HepG2 (cell line): ENCODE data around the gene NID1. TPM values are rescaled to one million over a fixed set of nuclear protein-coding genes. Genes with fewer than 3 reads are reported as not detected.

Source experiments
- AHR ChIP-seq: IDR thresholded peaks from 2 replicates; pipeline ENCODE4 v1.6.1; 2018; ENCODE audit warnings: missing genetic modification reagents, missing compliant biosample characterization
- CENPBD1 ChIP-seq: sonication (generic); formaldehyde crosslinking; IDR thresholded peaks from 2 replicates; pipeline ENCODE4 v1.8.0; 2022; ENCODE audit warnings: missing genetic modification reagents, low read depth, mild to moderate bottlenecking, borderline replicate concordance
- CREB3 ChIP-seq: sonication (generic); formaldehyde crosslinking; IDR thresholded peaks from 2 replicates; pipeline ENCODE4 v1.5.0; 2020; ENCODE audit warnings: missing genetic modification reagents
- E2F2 ChIP-seq: sonication (generic); formaldehyde crosslinking; IDR thresholded peaks from 2 replicates; pipeline ENCODE4 v1.4.0; 2020; ENCODE audit warnings: missing genetic modification reagents, borderline replicate concordance
- FOXK1 ChIP-seq: sonication (generic); formaldehyde crosslinking; IDR thresholded peaks from 2 replicates; pipeline ENCODE4 v1.4.0; 2020; ENCODE audit warnings: low read depth, missing genetic modification reagents, borderline replicate concordance
- HDAC2 ChIP-seq: sonication (generic); formaldehyde crosslinking; IDR thresholded peaks from 2 replicates; pipeline ENCODE4 v1.4.0; 2020; ENCODE audit warnings: missing genetic modification reagents
- HNF4G ChIP-seq, 2 experiments: sonication (generic) in 1 of 2; formaldehyde crosslinking in 1 of 2; IDR thresholded peaks; 2 replicates each; pipeline versions ENCODE4 v1.4.0 to v1.6.1; 2011 to 2020; ENCODE audit warnings: borderline replicate concordance in 2 of 2, low read depth in 2 of 2, mild to moderate bottlenecking in 2 of 2, low read length in 1 of 2, missing genetic modification reagents in 1 of 2, moderate library complexity in 1 of 2
- KAT7 ChIP-seq: IDR thresholded peaks from 2 replicates; pipeline ENCODE4 v1.6.1; 2018; ENCODE audit warnings: borderline replicate concordance, missing compliant biosample characterization
- KLF12 ChIP-seq: sonication (generic); formaldehyde crosslinking; IDR thresholded peaks from 2 replicates; pipeline ENCODE4 v1.4.0; 2020; ENCODE audit warnings: missing genetic modification reagents, borderline replicate concordance
- PRPF4 ChIP-seq: fragments of 200-400 bp; formaldehyde crosslinking; IDR thresholded peaks from 2 replicates; pipeline ENCODE4 v1.6.1; 2016; ENCODE audit warnings: low read length, low read depth; ENCODE audit not compliant: poor library complexity, severe bottlenecking
- RXRB ChIP-seq: IDR thresholded peaks from 2 replicates; pipeline ENCODE4 v1.6.1; 2016; ENCODE audit warnings: borderline replicate concordance, missing genetic modification reagents, missing compliant biosample characterization
- SIN3A ChIP-seq: IDR thresholded peaks from 2 replicates; pipeline ENCODE4 v1.6.1; 2011; ENCODE audit warnings: low read depth, mild to moderate bottlenecking, control low read depth, low read length, borderline replicate concordance
- SKI ChIP-seq: fragments of 450-650 bp; IDR thresholded peaks from one replicate; pipeline ENCODE4 v1.6.1; 2018; ENCODE audit warnings: mild to moderate bottlenecking; ENCODE audit not compliant: partially characterized antibody
- TIGD3 ChIP-seq: sonication (generic); formaldehyde crosslinking; IDR thresholded peaks from 2 replicates; pipeline ENCODE4 v1.5.1; 2020; ENCODE audit warnings: mild to moderate bottlenecking, missing genetic modification reagents, borderline replicate concordance
- ZFP36 ChIP-seq: fragments of 150-350 bp; IDR thresholded peaks from 2 replicates; pipeline ENCODE4 v1.6.1; 2018; ENCODE audit warnings: borderline replicate concordance, low read length, low read depth; ENCODE audit not compliant: partially characterized antibody
- ZFP37 ChIP-seq: sonication (generic); formaldehyde crosslinking; IDR thresholded peaks from 2 replicates; pipeline ENCODE4 v1.4.0; 2020; ENCODE audit warnings: missing genetic modification reagents, borderline replicate concordance
- ZNF251 ChIP-seq: sonication (generic); formaldehyde crosslinking; IDR thresholded peaks from 2 replicates; pipeline ENCODE4 v1.9.0; 2021; ENCODE audit warnings: mild to moderate bottlenecking, missing genetic modification reagents
- ZNF569 ChIP-seq: sonication (generic); formaldehyde crosslinking; IDR thresholded peaks from 2 replicates; pipeline ENCODE4 v1.5.0; 2020; ENCODE audit warnings: mild to moderate bottlenecking, missing genetic modification reagents, moderate library complexity, borderline replicate concordance
- ZNF598 ChIP-seq: sonication (generic); formaldehyde crosslinking; IDR thresholded peaks from 2 replicates; pipeline ENCODE4 v1.5.1; 2020; ENCODE audit warnings: mild to moderate bottlenecking, missing genetic modification reagents, borderline replicate concordance
- ZNF639 ChIP-seq: conservative IDR thresholded peaks from 2 replicates; pipeline ENCODE4 v1.6.1; 2018; ENCODE audit warnings: missing genetic modification reagents
- ZNF776 ChIP-seq: sonication (generic); formaldehyde crosslinking; IDR thresholded peaks from 2 replicates; pipeline ENCODE4 v1.4.0; 2020; ENCODE audit warnings: mild to moderate bottlenecking, missing genetic modification reagents
- ZNF878 ChIP-seq: sonication (generic); formaldehyde crosslinking; IDR thresholded peaks from 2 replicates; pipeline ENCODE4 v1.8.1; 2023; ENCODE audit warnings: mild to moderate bottlenecking, missing genetic modification reagents, moderate library complexity
- ZSCAN9 ChIP-seq: IDR thresholded peaks from 2 replicates; pipeline ENCODE4 v1.6.1; 2016; ENCODE audit warnings: borderline replicate concordance
- polyA plus RNA-seq, 8 experiments: library from polyadenylated mRNA; depleted of rRNA in 3 of 8; stranded (reverse) in 7 of 8; unstranded in 1 of 8; fragments of >200 nt; fragmentation: Illumina TruSeq in 4 of 8; extraction: Trizol in 4 of 8; gene quantifications; 2 replicates each; pipeline versions ENCODE4 v1.2.1 to v1.2.3, GENCODE V29; 2011 to 2016; ENCODE audit warnings: low read depth in 4 of 8, missing spikeins in 1 of 8, mixed read lengths in 1 of 8; ENCODE audit not compliant: insufficient read depth in 1 of 8
- total RNA-seq, 5 experiments: library from RNA; depleted of rRNA; stranded (reverse); fragments of >200 nt; fragmentation: Illumina TruSeq; extraction: Trizol; gene quantifications; 2 replicates each; pipeline ENCODE4 v1.2.3, GENCODE V29; 2016; ENCODE audit warnings: low read depth in 1 of 5

Gene NID1
- total and polyA plus RNA-seq, 2 of the 13 experiments (the other 11 are each of a cell fraction or from before 2014, with no cell fraction given) = 50.2 to 56.1 TPM

GRCh38 chr1:236063919-236064673 lies 794 bp downstream of the NID1 start (continued):
- no peak for TF ChIP-seq TIGD3 (CRISPR knock-in tag)
- TF ChIP-seq ZFP37 (CRISPR knock-in tag) = peak; percentile 99
- peak; percentile 46; the same call in 1 of the 2 replicates for TF ChIP-seq ZNF639 (CRISPR knock-in tag)
- TF ChIP-seq ZNF569 = peak; percentile 95; the same call in 1 of the 2 replicates
- peak; percentile 77; the same call in 1 of the 2 replicates for TF ChIP-seq FOXK1
- TF ChIP-seq ZFP36 = no peak
- TF ChIP-seq ZNF598 (CRISPR knock-in tag) = 0 out of 2 replicates have a peak, but pooled peaks have one; percentile 71
- no peak for TF ChIP-seq PRPF4
- TF ChIP-seq CENPBD1 (CRISPR knock-in tag) = 0 out of 2 replicates have a peak, but pooled peaks have one; percentile 84
- peak; percentile 89 for TF ChIP-seq CREB3
- peak; percentile 85; the same call in 1 of the 2 replicates for TF ChIP-seq ZNF251
- TF ChIP-seq RXRB (CRISPR knock-in tag) = peak; percentile 80
- peak; percentile 79; the same call in 1 of the 2 replicates for TF ChIP-seq SIN3A
- TF ChIP-seq ZNF878 = peak; percentile 98
- peak; percentile 66 for TF ChIP-seq AHR (CRISPR knock-in tag)
- peak; percentile 91 for TF ChIP-seq HDAC2
- TF ChIP-seq SKI = no peak
- no peak; the same call in 1 of the 2 replicates for TF ChIP-seq KAT7
- peak; percentile 36; the same call in 1 of the 2 replicates for TF ChIP-seq E2F2
- peak; percentile 97 for TF ChIP-seq HNF4G (IDR thresholded peaks at IDR 0.05; ENCODE audit: borderline replicate concordance, low read depth, low read length)
- TF ChIP-seq HNF4G (CRISPR knock-in tag; IDR thresholded peaks at IDR 0.05; ENCODE audit: borderline replicate concordance, low read depth) = peak; percentile 88
- peak; percentile 72 for TF ChIP-seq ZNF776
- peak; percentile 93 for TF ChIP-seq ZSCAN9 (CRISPR knock-in tag)
- TF ChIP-seq KLF12 (CRISPR knock-in tag) = no peak
